Prostate gland (tissue), 2 donors: ENCODE data around the gene TRPM3.

ENCODE experiments used
- CTCF ChIP-seq, 4 experiments: fragments of 200-600 bp in 2 of 4; fragments of 450-650 bp in 2 of 4; sonication (generic) in 2 of 4; IDR thresholded peaks; 1 replicate in 3 of 4; 2 replicates in 1 of 4; pipeline ENCODE4 v1.5.1; 2016 to 2019; ENCODE audit warnings: antibody characterized with exemption in 4 of 4, mild to moderate bottlenecking in 2 of 4, moderate library complexity in 2 of 4
- POLR2A ChIP-seq: fragments of 450-650 bp; IDR thresholded peaks from one replicate; pipeline ENCODE4 v1.6.1; 2016; ENCODE audit warnings: antibody characterized with exemption, mild to moderate bottlenecking

DNA sequence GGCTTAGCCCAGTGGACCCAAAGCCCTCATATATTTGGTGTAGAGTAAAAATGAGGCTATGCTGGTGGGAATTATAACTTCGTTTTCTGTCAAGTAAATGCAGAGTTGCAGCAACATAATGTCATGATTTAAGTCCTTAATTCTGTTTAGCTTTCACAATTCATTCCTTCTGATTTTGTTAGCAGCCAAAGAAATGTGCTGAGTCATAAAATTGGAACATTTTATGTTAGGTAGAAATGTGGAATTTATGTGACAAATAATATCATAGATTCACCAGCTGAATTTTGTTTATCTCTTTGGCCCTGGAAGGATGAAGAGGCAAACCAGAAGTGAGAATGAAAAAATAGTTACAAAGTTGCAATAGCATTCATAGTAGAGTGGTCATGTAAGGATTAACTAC, 247.0 kb downstream of the TRPM3 start:
- TF ChIP-seq CTCF (IDR thresholded peaks at IDR 0.05) (no peak), POLR2A (no peak)
